ENCODE data around the gene HNRNPUL1. TPM values are rescaled to one million over a fixed set of nuclear protein-coding genes. Genes with fewer than 3 reads are reported as not detected.
"Not testable (repeated sequence)": the region's sequence is repeated elsewhere in the genome, so short reads cannot be mapped to it uniquely, and the experiment has no call there.

Gene HNRNPUL1
- total RNA-seq, 2 experiments from 2014 or later: 301 to 333 TPM

DNA sequence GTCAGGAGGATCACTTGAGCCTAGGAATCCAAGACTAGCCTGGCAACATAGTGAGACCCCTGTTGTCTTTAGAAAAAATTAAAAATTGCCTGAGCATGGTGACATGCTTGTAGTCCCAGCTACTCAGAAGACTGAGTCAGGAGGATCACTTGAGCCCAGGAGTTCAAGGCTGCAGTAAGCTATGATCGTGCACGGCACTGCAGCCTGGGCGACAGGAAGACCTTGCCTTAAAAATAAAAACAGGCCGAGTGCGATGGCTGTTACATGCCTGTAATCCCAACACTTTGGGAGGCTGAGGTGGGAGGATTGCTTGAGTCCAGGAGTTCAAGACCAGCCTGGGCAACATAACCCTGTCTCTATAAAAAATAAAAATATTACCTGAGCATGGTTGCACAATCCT is 5.4 kb downstream of the HNRNPUL1 start:
- no peak overlapping the region for H3K4me3 Mint-ChIP-seq
- DNase-seq (no peak), ATAC-seq (ENCODE audit: low read depth) (no peak)
- H3K27ac Mint-ChIP-seq: no peak overlapping the region
- peaks cover 27% of the 10 kb centered on the region for H3K4me1 Mint-ChIP-seq
- no peaks in the 10 kb centered on the region for H3K9me3 Mint-ChIP-seq
- peaks cover 34% of the 10 kb centered on the region for H3K36me3 Mint-ChIP-seq
- POLR2A ChIA-PET: interaction anchor here (0.7 kb wide), 1 partner anchor 33 kb away, joined by 3 read pairs; no protein-coding TSS in a partner anchor
- H3K27me3 Mint-ChIP-seq: no peaks in the 10 kb centered on the region

DNA sequence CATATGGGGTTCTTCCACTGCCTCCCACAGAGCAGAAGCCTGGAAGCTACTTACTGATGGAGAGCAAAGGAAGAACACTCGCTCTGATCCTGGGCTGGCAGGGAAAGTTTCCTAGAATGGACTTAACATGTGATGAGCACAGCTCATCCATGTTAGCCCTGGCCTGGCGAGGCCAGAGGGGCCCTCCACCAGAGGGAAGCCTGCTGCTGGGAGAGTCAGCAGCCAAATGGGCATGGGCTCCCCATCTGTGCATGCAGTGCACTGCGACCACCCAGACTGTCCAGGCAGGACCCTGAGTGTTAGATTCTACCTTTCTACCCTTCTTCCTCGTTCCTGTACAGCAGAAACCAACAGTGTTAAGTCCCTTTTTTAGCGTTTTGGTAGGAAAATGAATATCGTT is 8.9 kb downstream of the HNRNPUL1 start:
- H3K9me3 Mint-ChIP-seq: no peaks in the 10 kb centered on the region
- POLR2A ChIA-PET: interaction anchor here (0.8 kb wide), 1 partner anchor 15 kb away, joined by 3 read pairs; no protein-coding TSS in a partner anchor

DNA sequence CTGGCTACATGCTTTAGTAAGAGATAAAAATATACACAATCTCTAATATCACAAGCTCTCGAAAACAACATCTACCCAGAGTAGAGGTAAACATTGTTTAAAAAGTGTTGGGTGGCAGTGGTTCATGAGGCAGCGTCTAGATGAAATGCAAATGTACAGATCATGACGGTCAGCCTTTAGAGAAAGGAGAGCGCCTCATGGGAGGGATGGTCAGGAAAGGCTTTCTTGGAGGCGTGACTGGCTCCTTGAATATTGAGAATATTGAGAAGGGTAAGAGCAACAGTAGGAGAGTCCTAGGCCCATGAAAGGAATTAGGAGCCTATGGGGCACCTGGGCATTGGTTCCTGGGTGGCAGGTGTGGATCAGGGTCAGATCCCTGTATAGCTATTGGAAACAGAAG is 10.6 kb downstream of the HNRNPUL1 start:
- no peak overlapping the region for H3K27ac Mint-ChIP-seq
- H3K4me3 Mint-ChIP-seq: no peak overlapping the region
- H3K9me3 Mint-ChIP-seq: no peaks in the 10 kb centered on the region
- H3K4me1 Mint-ChIP-seq: peaks cover 6% of the 10 kb centered on the region
- DNase-seq: no peak
- peaks cover 35% of the 10 kb centered on the region for H3K36me3 Mint-ChIP-seq
- POLR2A ChIA-PET: no interaction called here
- no peak for ATAC-seq (ENCODE audit: low read depth)
- H3K27me3 Mint-ChIP-seq: no peaks in the 10 kb centered on the region

More for the DNA sequence above, 8.9 kb downstream of the HNRNPUL1 start:
- DNase-seq: no peak
- Mint-ChIP-seq H3K4me3 (no peak overlapping the region), H3K27me3 (no peaks in the 10 kb centered on the region), H3K27ac (no peak overlapping the region), H3K36me3 (peaks cover 26% of the 10 kb centered on the region), H3K4me1 (peaks cover 6% of the 10 kb centered on the region)
- no peak for ATAC-seq (ENCODE audit: low read depth)

DNA sequence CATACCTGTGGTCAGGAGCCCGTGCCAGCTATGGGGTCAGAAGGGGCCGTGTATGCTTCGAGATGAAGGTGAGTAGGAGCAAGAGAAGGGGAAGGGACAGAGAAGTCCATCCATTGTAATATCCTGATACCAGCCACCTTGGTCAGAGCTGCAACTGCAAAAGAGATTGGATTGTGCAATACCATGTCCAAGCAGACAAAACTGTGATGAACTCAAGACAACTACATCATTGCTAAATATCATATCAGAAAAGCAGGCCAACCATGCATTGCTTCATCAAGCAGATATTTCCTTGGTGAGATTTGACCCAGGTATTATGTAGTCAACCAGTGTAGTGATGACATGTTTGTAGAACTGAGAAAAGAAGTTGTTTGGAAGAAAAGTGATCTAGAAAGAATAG is 12.1 kb downstream of the HNRNPUL1 start:
- H3K27ac Mint-ChIP-seq: no peak overlapping the region
- H3K36me3 Mint-ChIP-seq: peaks cover 42% of the 10 kb centered on the region
- H3K4me3 Mint-ChIP-seq: no peak overlapping the region
- POLR2A ChIA-PET: no interaction called here
- H3K9me3 Mint-ChIP-seq: no peaks in the 10 kb centered on the region
- DNase-seq: no peak
- no peak for ATAC-seq (ENCODE audit: low read depth)
- H3K27me3 Mint-ChIP-seq: no peaks in the 10 kb centered on the region
- H3K4me1 Mint-ChIP-seq: peaks cover 6% of the 10 kb centered on the region

DNA sequence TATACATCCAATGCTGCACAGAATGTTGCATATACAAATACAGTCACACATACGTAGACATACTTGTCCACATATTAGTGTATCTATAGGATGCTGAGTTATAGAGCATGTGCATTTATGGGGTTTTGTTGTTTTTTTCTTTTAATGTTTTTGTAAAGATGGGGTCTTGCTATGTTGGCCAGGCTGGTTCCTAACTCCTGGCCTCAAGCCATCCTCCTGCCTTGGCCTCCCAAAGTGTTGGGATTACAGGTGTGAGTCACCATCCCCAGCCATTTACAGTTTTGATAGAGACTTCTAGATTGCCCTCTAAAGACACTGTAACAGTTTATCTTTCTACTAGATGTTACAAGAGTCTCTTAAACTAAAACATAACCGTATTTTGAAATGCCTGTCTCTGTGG is 14.3 kb downstream of the HNRNPUL1 start:
- no peak overlapping the region for H3K27ac Mint-ChIP-seq
- no peaks in the 10 kb centered on the region for H3K27me3 Mint-ChIP-seq

DNA sequence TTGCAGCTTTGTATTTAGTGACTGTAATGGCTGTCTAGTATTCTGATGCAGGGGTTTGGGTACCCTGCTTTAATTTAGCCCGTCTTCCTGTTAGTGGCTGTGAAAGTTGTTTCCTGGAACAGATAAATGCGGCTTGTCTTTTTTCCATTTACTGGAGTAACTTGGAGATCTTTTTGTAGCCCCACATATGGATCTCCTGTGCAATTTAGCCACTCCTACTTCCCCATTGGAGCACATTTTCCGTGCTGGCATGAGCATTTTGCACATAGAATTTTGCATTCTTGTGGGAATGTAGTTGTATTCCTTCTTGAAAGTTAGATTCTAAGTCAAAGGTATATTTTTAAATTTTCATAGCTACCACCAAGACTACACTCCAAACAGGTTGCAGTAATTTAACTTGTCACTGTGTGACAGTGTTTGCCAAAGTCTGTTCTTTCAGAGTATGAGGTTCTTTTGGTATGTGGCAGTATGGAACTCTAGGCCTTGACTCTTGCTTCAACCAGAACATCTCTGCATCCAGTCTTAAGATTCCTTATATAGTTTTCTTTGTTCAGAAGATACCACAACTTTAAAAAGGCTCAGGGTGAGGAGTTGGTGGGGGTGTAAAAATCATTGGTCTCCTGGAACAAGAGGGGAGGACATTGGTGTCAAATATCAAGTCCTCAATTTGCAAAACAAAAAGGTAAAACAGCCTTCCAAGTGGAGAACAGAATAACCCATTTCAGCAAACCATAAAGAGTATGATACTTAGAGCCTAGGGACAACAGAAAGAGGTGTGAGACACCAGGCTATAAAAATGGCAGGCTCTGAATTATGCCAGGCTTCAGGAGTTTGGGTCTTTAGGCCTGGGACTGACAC is 24.7 kb downstream of the HNRNPUL1 start:
- Mint-ChIP-seq H3K9me3 (no peaks in the 10 kb centered on the region), H3K27me3 (no peaks in the 10 kb centered on the region), H3K4me3 (no peak overlapping the region), H3K27ac (no peak overlapping the region), H3K4me1 (peaks cover 3% of the 10 kb centered on the region), H3K36me3 (peaks cover 36% of the 10 kb centered on the region)
- DNase-seq (no peak), ATAC-seq (ENCODE audit: low read depth) (no peak)
- POLR2A ChIA-PET: interaction anchor here (0.5 kb wide), 1 partner anchor 466 kb away, joined by 4 read pairs; no protein-coding TSS in a partner anchor

More for the DNA sequence above, 14.3 kb downstream of the HNRNPUL1 start:
- Mint-ChIP-seq H3K9me3 (no peaks in the 10 kb centered on the region), H3K4me1 (peaks cover 4% of the 10 kb centered on the region), H3K4me3 (no peak overlapping the region), H3K36me3 (peaks cover 41% of the 10 kb centered on the region)
- no peak for DNase-seq
- POLR2A ChIA-PET: no interaction called here
- no peak for ATAC-seq (ENCODE audit: low read depth)

DNA sequence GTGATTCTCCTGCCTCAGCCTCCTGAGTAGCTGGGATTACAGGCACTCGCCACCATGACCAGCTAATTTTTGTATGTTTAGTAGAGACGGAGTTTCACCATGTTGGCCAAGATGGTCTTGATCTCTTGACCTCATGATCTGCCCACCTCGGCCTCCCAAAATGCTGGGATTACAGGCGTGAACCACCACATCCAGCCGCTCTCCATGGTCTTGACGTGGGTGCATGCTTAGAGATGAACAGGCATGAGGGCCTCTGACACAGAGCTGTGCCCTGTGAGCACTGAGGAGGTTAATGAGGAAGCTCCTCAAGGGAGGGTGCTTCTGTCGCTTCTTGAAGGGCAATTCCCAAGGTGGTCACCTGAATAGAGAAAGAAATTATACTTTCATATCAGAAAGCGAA is 25.6 kb downstream of the HNRNPUL1 start:
- peaks cover 11% of the 10 kb centered on the region for H3K4me1 Mint-ChIP-seq
- not testable (repeated sequence) for H3K27me3 Mint-ChIP-seq; H3K4me3 Mint-ChIP-seq; H3K27ac Mint-ChIP-seq; DNase-seq; ATAC-seq (ENCODE audit: low read depth); H3K9me3 Mint-ChIP-seq
- POLR2A ChIA-PET: interaction anchor here (0.9 kb wide), 1 partner anchor 18 kb away, joined by 7 read pairs; no protein-coding TSS in a partner anchor
- peaks cover 39% of the 10 kb centered on the region for H3K36me3 Mint-ChIP-seq

DNA sequence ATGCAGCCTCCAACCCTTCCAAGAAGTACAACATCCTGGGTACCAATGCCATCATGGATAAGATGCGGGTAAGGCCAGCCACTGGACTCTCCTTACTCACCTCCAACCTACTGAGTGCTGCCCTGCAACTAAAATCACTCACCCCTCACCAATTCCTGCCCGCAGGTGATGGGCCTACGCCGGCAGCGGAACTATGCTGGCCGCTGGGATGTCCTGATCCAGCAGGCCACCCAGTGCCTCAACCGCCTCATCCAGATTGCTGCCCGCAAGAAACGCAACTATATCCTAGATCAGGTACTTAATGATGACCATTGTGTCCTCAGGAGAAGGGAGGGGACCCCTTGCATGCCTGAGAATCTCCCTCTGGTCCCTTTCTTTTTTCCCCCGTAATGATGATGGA is 30.2 kb downstream of the HNRNPUL1 start:
- H3K4me3 Mint-ChIP-seq: no peak overlapping the region
- H3K36me3 Mint-ChIP-seq: peaks cover 48% of the 10 kb centered on the region

DNA sequence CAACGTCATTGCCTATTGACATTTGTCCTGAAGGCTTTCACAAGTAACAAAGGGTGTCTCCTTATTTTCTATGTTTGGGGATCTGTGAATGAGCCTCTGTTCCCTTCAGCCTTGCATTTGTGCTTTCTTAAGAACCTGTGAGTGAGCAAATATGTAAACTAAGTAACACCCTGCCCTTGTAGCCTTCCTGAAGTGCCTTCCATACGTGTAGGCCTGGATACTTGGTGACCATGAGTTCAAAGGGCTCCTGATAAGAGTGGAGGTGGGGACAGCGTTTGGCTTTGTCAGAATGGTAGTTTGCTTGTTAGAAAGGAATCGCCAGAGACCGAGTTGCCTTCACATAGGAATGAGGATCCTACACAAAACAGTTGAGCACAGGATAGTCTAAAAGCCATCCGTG is 31.3 kb downstream of the HNRNPUL1 start:
- no peak overlapping the region for H3K27ac Mint-ChIP-seq
- no peaks in the 10 kb centered on the region for H3K27me3 Mint-ChIP-seq
- no peaks in the 10 kb centered on the region for H3K9me3 Mint-ChIP-seq
- ATAC-seq (ENCODE audit: low read depth): no peak
- H3K36me3 Mint-ChIP-seq: peaks cover 51% of the 10 kb centered on the region
- POLR2A ChIA-PET: interaction anchor here (1.4 kb wide), 1 partner anchor 9 kb away, joined by 4 read pairs; no protein-coding TSS in a partner anchor
- DNase-seq: no peak
- H3K4me3 Mint-ChIP-seq: no peak overlapping the region
- peaks cover 60% of the 10 kb centered on the region for H3K4me1 Mint-ChIP-seq

More for the DNA sequence above, 30.2 kb downstream of the HNRNPUL1 start:
- no peaks in the 10 kb centered on the region for H3K9me3 Mint-ChIP-seq
- no peak overlapping the region for H3K27ac Mint-ChIP-seq
- DNase-seq: no peak
- H3K4me1 Mint-ChIP-seq: peaks cover 51% of the 10 kb centered on the region
- POLR2A ChIA-PET: interaction anchor here (1.4 kb wide), 1 partner anchor 9 kb away, joined by 7 read pairs; no protein-coding TSS in a partner anchor
- H3K27me3 Mint-ChIP-seq: no peaks in the 10 kb centered on the region
- ATAC-seq (ENCODE audit: low read depth): no peak

DNA sequence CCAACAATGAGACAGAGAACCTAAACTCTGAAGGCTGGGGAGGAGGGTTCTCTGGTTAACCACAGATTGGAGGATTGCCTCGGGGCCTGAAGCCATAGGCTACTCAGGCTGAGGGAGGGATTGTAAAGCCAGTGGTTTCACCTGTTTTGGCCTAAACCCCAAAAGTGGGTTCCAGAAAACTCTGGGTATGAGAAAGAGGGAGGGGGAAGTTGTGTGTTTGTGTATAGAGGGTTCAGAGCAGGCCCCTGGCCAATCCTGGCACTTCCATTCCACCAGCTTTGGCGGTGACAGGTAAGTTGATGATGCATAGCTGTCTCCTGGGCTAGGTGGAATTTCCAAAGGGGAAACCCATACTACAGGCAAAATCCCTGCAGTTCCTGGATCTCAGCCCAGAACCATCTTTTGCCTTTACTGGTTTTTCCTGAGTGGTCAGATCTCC is 32.3 kb downstream of the HNRNPUL1 start:
- no peak for DNase-seq
- Mint-ChIP-seq H3K36me3 (peaks cover 54% of the 10 kb centered on the region), H3K4me3 (no peak overlapping the region), H3K27me3 (no peaks in the 10 kb centered on the region), H3K4me1 (peaks cover 67% of the 10 kb centered on the region), H3K27ac (peak overlapping the region; percentile 63), H3K9me3 (no peaks in the 10 kb centered on the region)
- no peak for ATAC-seq (ENCODE audit: low read depth)
- POLR2A ChIA-PET: interaction anchor here (0.6 kb wide), 1 partner anchor 19 kb away, joined by 4 read pairs; no protein-coding TSS in a partner anchor

DNA sequence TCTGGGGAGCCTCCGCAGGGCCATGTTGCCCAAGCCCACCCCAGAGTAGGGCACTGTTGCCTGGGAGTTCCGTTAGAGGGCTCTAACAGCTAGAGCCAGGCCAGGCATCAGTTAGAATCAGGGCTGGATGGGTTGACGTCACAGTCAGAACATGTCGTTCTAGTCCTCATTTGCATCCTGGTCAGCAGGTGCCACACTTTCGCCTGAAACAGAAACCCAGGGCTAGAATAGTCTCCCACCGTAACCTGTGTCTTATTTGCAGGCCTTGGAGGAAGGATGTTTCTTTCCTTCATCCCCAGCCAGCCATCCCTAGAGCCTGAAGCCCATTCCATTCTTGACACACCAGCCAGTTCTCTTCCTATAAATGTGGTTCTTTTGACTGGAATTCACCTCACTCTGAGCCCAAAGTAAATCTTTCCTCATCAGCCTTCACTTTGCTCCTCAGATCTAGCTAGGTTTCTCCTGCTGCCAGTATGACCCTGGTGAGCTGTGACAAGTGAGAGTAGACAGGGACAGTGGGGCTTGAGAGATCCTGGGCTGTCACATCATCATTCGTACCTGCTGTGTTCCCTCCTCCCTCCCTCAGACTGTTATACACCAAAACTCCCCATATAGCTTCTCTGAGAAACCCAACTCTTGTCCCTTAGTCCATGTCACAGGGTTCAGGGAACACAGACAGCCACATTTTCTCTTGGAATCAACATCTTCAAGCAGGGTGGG is 33.6 kb downstream of the HNRNPUL1 start:
- peaks cover 55% of the 10 kb centered on the region for H3K36me3 Mint-ChIP-seq
- no peak for DNase-seq
- POLR2A ChIA-PET: interaction anchor here (0.6 to 14.7 kb wide), 6 partner anchors 10 to 80 kb away, joined by 3 to 195 read pairs (median 6); partner anchors contain the start of gene HNRNPUL1
- peaks cover 75% of the 10 kb centered on the region for H3K4me1 Mint-ChIP-seq
- no peak for ATAC-seq (ENCODE audit: low read depth)
- peak overlapping the region; percentile 81 for H3K27ac Mint-ChIP-seq
- H3K9me3 Mint-ChIP-seq: no peaks in the 10 kb centered on the region
- peak overlapping the region; percentile 35 for H3K4me3 Mint-ChIP-seq
- no peaks in the 10 kb centered on the region for H3K27me3 Mint-ChIP-seq

DNA sequence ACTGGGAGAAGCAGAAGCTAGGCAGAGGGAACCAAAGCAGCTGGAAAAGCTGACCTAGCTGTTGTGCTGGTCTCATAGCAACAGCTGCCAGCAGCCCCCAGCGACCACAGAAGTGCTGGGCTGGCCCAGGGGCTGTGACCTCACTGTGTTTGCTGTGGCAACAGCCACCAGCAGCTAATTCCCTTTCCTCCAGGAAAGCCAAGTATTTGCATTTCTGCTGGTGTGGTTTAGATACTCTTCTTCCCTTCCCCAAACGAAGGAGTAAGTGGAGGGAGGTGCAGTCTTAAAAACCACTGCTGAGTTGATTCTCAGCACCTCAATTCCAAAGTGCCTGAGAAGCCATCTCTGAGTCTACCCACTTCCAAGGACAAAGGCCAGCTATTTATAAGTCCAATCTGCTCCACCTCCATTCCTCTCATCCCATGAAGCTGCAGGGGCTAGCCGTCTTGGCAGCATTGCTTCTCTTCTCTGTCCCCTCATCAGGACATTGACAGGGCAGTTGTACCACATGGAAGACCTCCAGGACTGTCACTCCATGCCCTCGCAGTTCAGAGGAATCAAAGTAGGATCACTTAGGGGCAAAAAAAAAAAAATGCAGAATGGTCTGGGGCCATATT is 34.3 kb downstream of the HNRNPUL1 start:
- H3K36me3 Mint-ChIP-seq: peaks cover 53% of the 10 kb centered on the region
- H3K4me3 Mint-ChIP-seq: peak overlapping the region; percentile 8
- DNase-seq: no peak
- no peak for ATAC-seq (ENCODE audit: low read depth)
- no peaks in the 10 kb centered on the region for H3K27me3 Mint-ChIP-seq
- POLR2A ChIA-PET: interaction anchor here (0.6 to 14.7 kb wide), 7 partner anchors 10 to 81 kb away, joined by 3 to 195 read pairs (median 4); partner anchors contain the start of gene HNRNPUL1
- no peaks in the 10 kb centered on the region for H3K9me3 Mint-ChIP-seq
- H3K27ac Mint-ChIP-seq: peak overlapping the region; percentile 81
- H3K4me1 Mint-ChIP-seq: peaks cover 81% of the 10 kb centered on the region

All from activated naive CD8-positive, alpha-beta T cell treated with anti-CD3 and anti-CD28 coated beads, Interleukin-2, amount 10 ng/mL, durations not matched to agents 7 days and 5 days (primary cell).